ENCODE data around the gene PRRT4.

PRRT4 gene

DNA sequence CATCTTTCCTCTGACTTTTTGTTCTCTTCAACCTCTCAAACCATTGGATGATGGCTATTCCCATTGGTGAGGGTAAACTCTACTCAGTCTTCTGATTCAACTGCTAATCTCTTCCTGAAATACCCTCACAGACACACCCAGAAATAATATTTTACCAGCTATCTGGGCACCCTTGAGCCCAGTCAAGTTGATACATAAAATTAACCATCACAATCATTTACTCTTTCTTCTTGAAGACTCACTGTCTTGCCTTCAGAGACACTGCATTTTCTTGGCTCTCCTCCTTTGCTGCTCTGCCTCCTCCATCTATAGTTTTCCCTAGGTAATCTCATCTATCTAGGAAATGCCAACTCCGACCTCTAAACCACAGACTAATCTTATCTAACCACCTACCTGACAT lies 12.6 kb upstream of the PRRT4 start:
- H4K8ac ChIP-seq (ENCODE audit: low read depth, low read length): no peak overlapping the region
- H2AFZ ChIP-seq (ENCODE audit: insufficient read depth, low read length, poor library complexity): no peak overlapping the region
- H3K36me3 ChIP-seq (ENCODE audit: control insufficient read depth in 1 of 2, insufficient read depth in 2 of 2, low read length in 2 of 2): no peaks in the 10 kb centered on the region
- H3K79me2 ChIP-seq (ENCODE audit: control insufficient read depth, insufficient read depth, low read length, poor library complexity): peaks cover under 1% of the 10 kb centered on the region
- no peaks in the 10 kb centered on the region for H3K27me3 ChIP-seq (ENCODE audit: insufficient read depth, low read length)
- H3K4me2 ChIP-seq (ENCODE audit: low read length): no peak overlapping the region
- H2BK120ac ChIP-seq (ENCODE audit: insufficient read depth, low read length, poor library complexity): no peak overlapping the region
- H3K79me1 ChIP-seq (ENCODE audit: low read length): peaks cover 5% of the 10 kb centered on the region
- H4K12ac ChIP-seq (ENCODE audit: low read depth, low read length): no peak overlapping the region
- H3K4me1 ChIP-seq (ENCODE audit: control insufficient read depth in 1 of 2, insufficient read depth in 2 of 2, low read length in 2 of 2): peaks cover 1 to 4% of the 10 kb centered on the region in 2 experiments
- H3K27ac ChIP-seq (ENCODE audit: low read depth, low read length): no peak overlapping the region
- no peaks in the 10 kb centered on the region for H3K9me3 ChIP-seq (ENCODE audit: insufficient read depth, low read depth, low read length)
- no peak overlapping the region for H3K14ac ChIP-seq (ENCODE audit: low read length)
- no peak overlapping the region for H3K23ac ChIP-seq (ENCODE audit: low read length)
- no peak overlapping the region for H2BK12ac ChIP-seq (ENCODE audit: low read length)
- no peak overlapping the region for H3K18ac ChIP-seq (ENCODE audit: low read length)
- no peak overlapping the region for H4K91ac ChIP-seq (ENCODE audit: low read depth, low read length)
- no peak for DNase-seq
- H2AK5ac ChIP-seq (ENCODE audit: low read length): no peak overlapping the region
- no peak overlapping the region for H3K4ac ChIP-seq (ENCODE audit: low read depth, low read length)
- H3K4me3 ChIP-seq (ENCODE audit: low read depth, low read length): no peak overlapping the region
- H2BK5ac ChIP-seq (ENCODE audit: low read depth, low read length, poor library complexity): no peak overlapping the region
- H3K9ac ChIP-seq (ENCODE audit: low read length): no peak overlapping the region
- WGBS (ENCODE audit: extremely low coverage, insufficient coverage, insufficient read length): no CpG with 5 or more reads among the region's 1 CpG

DNA sequence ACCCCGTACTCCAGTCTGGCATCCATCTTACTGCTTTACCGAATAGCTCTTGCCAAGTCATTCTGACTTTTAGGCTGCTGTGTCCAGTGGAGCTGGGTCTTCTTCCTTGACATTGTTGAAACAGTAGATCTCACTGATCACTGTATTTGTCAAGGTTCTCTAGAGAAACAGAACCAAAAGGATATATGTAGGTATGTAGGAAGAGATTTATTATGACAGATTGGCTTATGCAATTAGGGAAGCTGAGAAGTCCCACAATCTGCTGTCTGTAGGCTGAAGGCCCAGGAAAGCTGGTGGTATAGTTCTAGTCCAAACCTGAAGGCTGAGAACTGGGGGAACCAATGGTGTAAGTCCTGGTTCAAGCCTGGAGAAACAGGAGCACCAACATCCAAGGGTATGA lies 12.1 kb upstream of the PRRT4 start:
- Histone ChIP-seq H3K27ac (ENCODE audit: low read depth, low read length) (no peak overlapping the region), H3K18ac (ENCODE audit: low read length) (no peak overlapping the region), H3K4me2 (ENCODE audit: low read length) (no peak overlapping the region), H4K12ac (ENCODE audit: low read depth, low read length) (no peak overlapping the region), H2AK5ac (ENCODE audit: low read length) (no peak overlapping the region), H4K91ac (ENCODE audit: low read depth, low read length) (no peak overlapping the region), H3K4me3 (ENCODE audit: low read depth, low read length) (no peak overlapping the region), H3K23ac (ENCODE audit: low read length) (no peak overlapping the region), H2AFZ (ENCODE audit: insufficient read depth, low read length, poor library complexity) (no peak overlapping the region), H3K9ac (ENCODE audit: low read length) (no peak overlapping the region), H2BK5ac (ENCODE audit: low read depth, low read length, poor library complexity) (no peak overlapping the region), H3K79me2 (ENCODE audit: control insufficient read depth, insufficient read depth, low read length, poor library complexity) (no peaks in the 10 kb centered on the region), H3K36me3 (ENCODE audit: control insufficient read depth in 1 of 2, insufficient read depth in 2 of 2, low read length in 2 of 2) (no peaks in the 10 kb centered on the region), H3K79me1 (ENCODE audit: low read length) (peaks cover 4% of the 10 kb centered on the region), H3K4ac (ENCODE audit: low read depth, low read length) (no peak overlapping the region), H2BK12ac (ENCODE audit: low read length) (no peak overlapping the region), H4K8ac (ENCODE audit: low read depth, low read length) (no peak overlapping the region), H3K4me1 (ENCODE audit: control insufficient read depth in 1 of 2, insufficient read depth in 2 of 2, low read length in 2 of 2) (peaks cover 0 to under 1% of the 10 kb centered on the region in 2 experiments), H2BK120ac (ENCODE audit: insufficient read depth, low read length, poor library complexity) (no peak overlapping the region), H3K9me3 (ENCODE audit: insufficient read depth, low read depth, low read length) (no peaks in the 10 kb centered on the region), H3K27me3 (ENCODE audit: insufficient read depth, low read length) (no peaks in the 10 kb centered on the region), H3K14ac (ENCODE audit: low read length) (no peak overlapping the region)
- DNase-seq: no peak
- no CpG with 5 or more reads among the region's 2 CpGs for whole genome bisulfite sequencing (ENCODE audit: extremely low coverage, insufficient coverage, insufficient read length)

DNA sequence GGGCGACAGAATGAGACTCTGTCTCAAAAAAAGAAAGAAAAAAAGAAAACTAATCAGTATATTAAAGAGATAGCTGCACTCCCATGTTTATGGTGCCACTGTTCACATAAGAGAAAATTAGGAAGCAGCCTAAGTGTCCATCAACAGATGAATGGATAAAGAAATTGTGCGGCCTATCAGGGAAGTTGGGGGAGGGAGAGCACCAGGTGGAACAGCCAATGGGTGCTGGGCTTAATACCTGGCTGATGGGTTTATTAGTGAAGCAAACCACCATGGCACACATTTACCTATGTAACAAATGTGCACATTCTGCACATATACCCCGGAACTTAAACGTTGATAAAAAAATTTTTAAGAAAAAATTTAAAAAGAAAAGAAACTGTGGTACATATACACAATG lies 9.0 kb upstream of the PRRT4 start:
- H3K36me3 ChIP-seq (ENCODE audit: control insufficient read depth in 1 of 2, insufficient read depth in 2 of 2, low read length in 2 of 2): no peaks in the 10 kb centered on the region
- peaks cover 2 to 4% of the 10 kb centered on the region in 2 experiments for H3K4me1 ChIP-seq (ENCODE audit: control insufficient read depth in 1 of 2, insufficient read depth in 2 of 2, low read length in 2 of 2)
- no peak overlapping the region for H3K27ac ChIP-seq (ENCODE audit: low read depth, low read length)
- no peak overlapping the region for H2BK120ac ChIP-seq (ENCODE audit: insufficient read depth, low read length, poor library complexity)
- H4K8ac ChIP-seq (ENCODE audit: low read depth, low read length): no peak overlapping the region
- no peak overlapping the region for H2AFZ ChIP-seq (ENCODE audit: insufficient read depth, low read length, poor library complexity)
- no peak overlapping the region for H3K23ac ChIP-seq (ENCODE audit: low read length)
- no peak overlapping the region for H2AK5ac ChIP-seq (ENCODE audit: low read length)
- no peaks in the 10 kb centered on the region for H3K9me3 ChIP-seq (ENCODE audit: insufficient read depth, low read depth, low read length)
- no peak overlapping the region for H3K4me3 ChIP-seq (ENCODE audit: low read depth, low read length)
- no peak overlapping the region for H2BK5ac ChIP-seq (ENCODE audit: low read depth, low read length, poor library complexity)
- H4K91ac ChIP-seq (ENCODE audit: low read depth, low read length): no peak overlapping the region
- peaks cover 3% of the 10 kb centered on the region for H3K79me1 ChIP-seq (ENCODE audit: low read length)
- H3K14ac ChIP-seq (ENCODE audit: low read length): no peak overlapping the region
- H3K4ac ChIP-seq (ENCODE audit: low read depth, low read length): no peak overlapping the region
- H3K18ac ChIP-seq (ENCODE audit: low read length): no peak overlapping the region
- no peak overlapping the region for H4K12ac ChIP-seq (ENCODE audit: low read depth, low read length)
- H3K9ac ChIP-seq (ENCODE audit: low read length): no peak overlapping the region
- no peak overlapping the region for H3K4me2 ChIP-seq (ENCODE audit: low read length)
- DNase-seq: no peak
- H3K79me2 ChIP-seq (ENCODE audit: control insufficient read depth, insufficient read depth, low read length, poor library complexity): no peaks in the 10 kb centered on the region
- no peak overlapping the region for H2BK12ac ChIP-seq (ENCODE audit: low read length)
- H3K27me3 ChIP-seq (ENCODE audit: insufficient read depth, low read length): no peaks in the 10 kb centered on the region
- WGBS (ENCODE audit: extremely low coverage, insufficient coverage, insufficient read length): no CpG with 5 or more reads among the region's 4 CpGs

DNA sequence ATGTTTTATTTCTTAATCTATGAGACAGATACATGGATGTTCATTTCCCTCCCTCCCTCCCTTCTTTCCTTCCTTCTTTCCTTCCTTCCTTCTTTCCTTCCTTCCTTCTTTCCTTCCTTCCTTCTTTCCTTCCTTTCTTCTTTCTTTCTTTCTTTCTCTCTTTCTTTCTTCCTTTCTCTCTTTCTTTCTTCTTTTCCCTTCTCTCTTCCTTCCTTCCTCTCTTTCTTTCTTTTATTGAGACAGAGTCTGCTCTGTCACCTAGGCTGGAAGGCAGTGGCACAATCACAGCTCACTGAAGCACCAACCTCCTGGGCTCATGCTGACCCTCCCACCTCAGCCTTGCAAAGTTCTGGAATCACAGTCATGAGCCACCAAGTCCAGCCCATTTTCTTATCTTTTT lies 5.5 kb upstream of the PRRT4 start:
- Histone ChIP-seq H3K79me2 (ENCODE audit: control insufficient read depth, insufficient read depth, low read length, poor library complexity) (no peaks in the 10 kb centered on the region), H4K12ac (ENCODE audit: low read depth, low read length) (no peak overlapping the region), H4K8ac (ENCODE audit: low read depth, low read length) (no peak overlapping the region), H3K36me3 (ENCODE audit: control insufficient read depth in 1 of 2, insufficient read depth in 2 of 2, low read length in 2 of 2) (no peaks in the 10 kb centered on the region), H2AK5ac (ENCODE audit: low read length) (no peak overlapping the region), H3K4ac (ENCODE audit: low read depth, low read length) (no peak overlapping the region), H3K27ac (ENCODE audit: low read depth, low read length) (no peak overlapping the region), H4K91ac (ENCODE audit: low read depth, low read length) (no peak overlapping the region), H3K4me1 (ENCODE audit: control insufficient read depth in 1 of 2, insufficient read depth in 2 of 2, low read length in 2 of 2) (peaks cover 2 to 6% of the 10 kb centered on the region in 2 experiments), H3K4me3 (ENCODE audit: low read depth, low read length) (no peak overlapping the region), H3K9ac (ENCODE audit: low read length) (no peak overlapping the region), H3K18ac (ENCODE audit: low read length) (no peak overlapping the region), H2AFZ (ENCODE audit: insufficient read depth, low read length, poor library complexity) (no peak overlapping the region), H3K23ac (ENCODE audit: low read length) (no peak overlapping the region), H3K27me3 (ENCODE audit: insufficient read depth, low read length) (no peaks in the 10 kb centered on the region), H2BK12ac (ENCODE audit: low read length) (no peak overlapping the region), H3K9me3 (ENCODE audit: insufficient read depth, low read depth, low read length) (no peaks in the 10 kb centered on the region), H2BK120ac (ENCODE audit: insufficient read depth, low read length, poor library complexity) (no peak overlapping the region), H3K79me1 (ENCODE audit: low read length) (peaks cover 4% of the 10 kb centered on the region), H2BK5ac (ENCODE audit: low read depth, low read length, poor library complexity) (no peak overlapping the region), H3K4me2 (ENCODE audit: low read length) (no peak overlapping the region), H3K14ac (ENCODE audit: low read length) (no peak overlapping the region)
- no peak for DNase-seq

Measured in trophoblast cell (in vitro differentiated cells and primary cell).